Karpas-422 (cell line): ENCODE results near the gene KLHL3. TPM values are rescaled to one million over a fixed set of nuclear protein-coding genes. Genes with fewer than 3 reads are reported as not detected.
A peak's percentile ranks its signal among the peaks of the same experiment; 100 is the strongest.
"Not testable (repeated sequence)": the region's sequence is repeated elsewhere in the genome, so short reads cannot be mapped to it uniquely, and the experiment has no call there.

ENCODE experiments used
- DNase-seq: peaks from one replicate; pipeline ENCODE4 v3.0.0-alpha.2; 2015
- H2AFZ ChIP-seq: fragments of 200-600 bp; sonication (generic); 2 replicates; pipeline ENCODE4 v1.6.1; 2014; ENCODE audit warnings: antibody characterized with exemption, low read length, mixed read lengths
- H3K27ac ChIP-seq: fragments of 200-600 bp; sonication (generic); 2 replicates; pipeline ENCODE4 v1.5.1; 2014; ENCODE audit warnings: mild to moderate bottlenecking, low read length, moderate library complexity
- H3K27me3 ChIP-seq: fragments of 200-600 bp; sonication (generic); 2 replicates; pipeline ENCODE4 v1.6.1; 2014; ENCODE audit warnings: low read length, mixed read lengths
- H3K36me3 ChIP-seq: fragments of 200-600 bp; sonication (generic); 2 replicates; pipeline ENCODE4 v1.6.1; 2014; ENCODE audit warnings: low read length, mixed read lengths; ENCODE audit not compliant: insufficient read depth
- H3K4me1 ChIP-seq: fragments of 200-600 bp; sonication (generic); 2 replicates; pipeline ENCODE4 v1.6.1; 2014; ENCODE audit warnings: mild to moderate bottlenecking, low read length, mixed read lengths
- H3K4me2 ChIP-seq: fragments of 200-600 bp; sonication (generic); 2 replicates; pipeline ENCODE4 v1.6.1; 2014; ENCODE audit warnings: low read length, low read depth, mild to moderate bottlenecking; ENCODE audit not compliant: poor library complexity, severe bottlenecking
- H3K4me3 ChIP-seq: fragments of 200-600 bp; sonication (generic); 2 replicates; pipeline ENCODE4 v1.5.1; 2014; ENCODE audit warnings: mild to moderate bottlenecking, antibody characterized with exemption, low read length, mixed read lengths
- H3K79me2 ChIP-seq: fragments of 200-600 bp; sonication (generic); 2 replicates; pipeline ENCODE4 v1.6.1; 2014; ENCODE audit warnings: mild to moderate bottlenecking, low read length, mixed read lengths
- H3K9ac ChIP-seq: fragments of 200-600 bp; sonication (generic); 2 replicates; pipeline ENCODE4 v1.6.0; 2014; ENCODE audit warnings: low read length
- H3K9me2 ChIP-seq: fragments of 200-600 bp; sonication (generic), shearing (Covaris generic); replicated peaks from 2 replicates; pipeline ENCODE4 v1.6.0; 2014; ENCODE audit warnings: mild to moderate bottlenecking, low read length, moderate library complexity; ENCODE audit not compliant: insufficient read depth
- H3K9me3 ChIP-seq: fragments of 300-700, 200-600 bp; sonication (generic); 2 replicates; pipeline ENCODE4 v1.6.1; 2014; ENCODE audit warnings: low read length, mixed read lengths
- H4K20me1 ChIP-seq: fragments of 200-600 bp; sonication (generic); 2 replicates; pipeline ENCODE4 v1.6.1; 2014; ENCODE audit warnings: mild to moderate bottlenecking, antibody characterized with exemption, low read length, low read depth; ENCODE audit not compliant: insufficient read depth
- total RNA-seq: library from RNA; depleted of rRNA; stranded (reverse); fragments of >200 nt; shearing (Covaris generic); gene quantifications from 2 replicates; pipeline ENCODE4 v1.2.3, GENCODE V29; 2014; ENCODE audit warnings: low replicate concordance; rRNA removed

KLHL3 gene
- 0.36 and 0.67 TPM in 2 replicates for total RNA-seq

- Histone ChIP-seq H3K27ac (no peak within 1 kb of the TSS), H3K79me2 (no peaks in the 10 kb centered on the region), H3K4me3 (no peak within 1 kb of the TSS), H3K9ac (no peak within 1 kb of the TSS), H3K4me2 (no peak within 1 kb of the TSS), H3K4me1 (no peaks in the 10 kb centered on the region), H3K9me2 (no peaks in the 10 kb centered on the region), H3K27me3 (no peaks in the 10 kb centered on the region), H3K9me3 (no peaks in the 10 kb centered on the region), H4K20me1 (no peaks in the 10 kb centered on the region), H3K36me3 (no peaks in the 10 kb centered on the region), H2AFZ (no peak within 1 kb of the TSS)
- DNase-seq = no peak
Observed at GRCh38 chr5:137735555-137736284, at the start of gene KLHL3. Gene KLHL3, minus strand, starts transcription at chr5:137736089. Its CDS starts 443 bp downstream, at chr5:137735646.

- Histone ChIP-seq H3K9me2 (no peaks in the 10 kb centered on the region), H3K27ac (no peak overlapping the region), H4K20me1 (no peaks in the 10 kb centered on the region), H3K9ac (no peak overlapping the region), H3K27me3 (no peaks in the 10 kb centered on the region), H3K79me2 (no peaks in the 10 kb centered on the region), H3K4me1 (no peaks in the 10 kb centered on the region; the same call in 1 of the 2 replicates), H3K9me3 (no peaks in the 10 kb centered on the region), H3K4me2 (no peak overlapping the region), H3K36me3 (no peaks in the 10 kb centered on the region), H3K4me3 (no peak overlapping the region), H2AFZ (no peak overlapping the region)
- no peak for DNase-seq
Observed at GRCh38 chr5:137782984-137783536, 47.2 kb upstream of the KLHL3 start.

GRCh38 chr5:137782055-137782454 lies 46.2 kb upstream of the KLHL3 start:
- Histone ChIP-seq H3K9me3 (no peaks in the 10 kb centered on the region), H3K9me2 (no peaks in the 10 kb centered on the region), H3K4me3 (no peak overlapping the region), H3K4me1 (no peaks in the 10 kb centered on the region; the same call in 1 of the 2 replicates), H3K27ac (no peak overlapping the region), H3K9ac (no peak overlapping the region), H3K79me2 (no peaks in the 10 kb centered on the region), H3K27me3 (no peaks in the 10 kb centered on the region), H3K36me3 (no peaks in the 10 kb centered on the region), H4K20me1 (no peaks in the 10 kb centered on the region), H3K4me2 (no peak overlapping the region), H2AFZ (no peak overlapping the region)
- DNase-seq = no peak

DNA sequence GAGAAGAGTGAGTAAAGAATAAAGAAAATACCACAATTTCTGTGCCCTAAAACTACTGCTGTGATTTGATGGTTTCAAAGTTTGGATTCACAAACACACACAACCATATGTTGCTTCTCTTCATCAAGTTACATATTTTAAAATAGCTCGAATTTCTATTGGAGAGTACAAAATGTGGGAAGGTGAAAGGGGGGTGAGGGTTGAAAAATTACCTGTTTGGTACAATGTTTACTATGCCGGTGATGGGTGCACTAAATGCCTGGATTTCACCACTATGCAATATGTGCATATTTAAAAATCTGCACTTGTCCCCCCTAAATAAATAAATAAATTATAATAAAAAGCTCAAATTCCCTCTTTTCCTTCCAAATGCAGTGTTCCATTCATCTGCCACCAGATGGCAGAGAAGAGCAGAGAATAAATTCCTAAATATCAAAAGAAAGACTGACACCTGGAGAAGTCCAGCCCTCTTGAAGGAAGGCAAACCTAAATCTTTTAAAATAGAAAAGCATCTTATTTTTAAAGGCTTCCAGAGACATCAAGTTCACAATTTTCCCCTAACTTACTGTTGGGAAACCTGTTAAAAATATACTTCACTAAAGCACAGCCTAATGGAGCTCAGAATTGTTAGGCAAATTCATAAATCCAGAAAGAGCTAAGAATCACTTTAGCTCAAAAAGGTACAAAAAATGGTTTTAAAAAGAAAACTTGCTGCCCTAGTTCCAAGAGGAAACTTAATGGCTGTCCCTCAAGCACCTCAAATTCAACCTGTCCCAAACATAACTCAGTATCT lies 43.1 kb upstream of the KLHL3 start:
- no peak overlapping the region for H3K27ac ChIP-seq
- no peak overlapping the region for H2AFZ ChIP-seq
- no peaks in the 10 kb centered on the region for H3K79me2 ChIP-seq
- no peaks in the 10 kb centered on the region for H3K27me3 ChIP-seq
- H3K4me2 ChIP-seq = no peak overlapping the region
- H3K9me3 ChIP-seq = no peaks in the 10 kb centered on the region
- H3K4me1 ChIP-seq = no peaks in the 10 kb centered on the region
- no peak overlapping the region for H3K9ac ChIP-seq
- H3K4me3 ChIP-seq = no peak overlapping the region
- no peaks in the 10 kb centered on the region for H4K20me1 ChIP-seq
- H3K9me2 ChIP-seq = no peaks in the 10 kb centered on the region
- DNase-seq = peak; percentile 69
- H3K36me3 ChIP-seq = no peaks in the 10 kb centered on the region

GRCh38 chr5:137767937-137768336 lies 32.0 kb upstream of the KLHL3 start:
- H3K9ac ChIP-seq, H3K4me3 ChIP-seq, H3K4me2 ChIP-seq, H3K27me3 ChIP-seq, H4K20me1 ChIP-seq, DNase-seq, H3K9me3 ChIP-seq, H3K36me3 ChIP-seq, H2AFZ ChIP-seq, H3K4me1 ChIP-seq, H3K79me2 ChIP-seq, H3K9me2 ChIP-seq, H3K27ac ChIP-seq: not testable (repeated sequence)

DNA sequence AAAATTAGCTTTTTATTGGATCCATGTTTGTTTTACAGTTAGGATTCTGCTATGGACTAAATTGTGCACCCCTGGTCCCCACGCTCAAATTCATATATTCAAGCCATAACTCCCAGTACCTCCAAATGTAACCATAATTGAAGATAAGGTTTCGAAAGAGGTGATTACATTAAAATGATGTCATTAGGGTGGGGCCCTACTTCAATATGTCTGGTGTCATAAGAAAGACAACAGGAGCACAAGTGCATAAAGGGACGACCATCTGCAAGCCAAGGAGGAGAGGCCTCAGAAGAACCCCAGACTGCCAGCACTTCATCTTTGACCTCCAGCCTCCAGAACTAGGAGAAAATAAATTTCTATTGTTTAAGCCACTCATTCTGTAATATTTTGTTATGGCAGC lies 25.7 kb upstream of the KLHL3 start:
- Histone ChIP-seq H3K9me2 (no peaks in the 10 kb centered on the region), H3K4me1 (no peaks in the 10 kb centered on the region), H3K36me3 (no peaks in the 10 kb centered on the region), H2AFZ (no peak overlapping the region), H3K4me2 (no peak overlapping the region), H3K9ac (no peak overlapping the region), H3K4me3 (no peak overlapping the region), H3K9me3 (no peaks in the 10 kb centered on the region), H3K27ac (no peak overlapping the region), H3K79me2 (no peaks in the 10 kb centered on the region), H4K20me1 (no peaks in the 10 kb centered on the region), H3K27me3 (no peaks in the 10 kb centered on the region)
- no peak for DNase-seq

- Histone ChIP-seq H3K9ac (no peak overlapping the region), H3K4me3 (no peak overlapping the region), H3K9me3 (no peaks in the 10 kb centered on the region), H3K4me1 (no peaks in the 10 kb centered on the region), H2AFZ (no peak overlapping the region), H3K9me2 (no peaks in the 10 kb centered on the region), H3K27me3 (no peaks in the 10 kb centered on the region), H3K36me3 (no peaks in the 10 kb centered on the region), H3K79me2 (no peaks in the 10 kb centered on the region), H4K20me1 (no peaks in the 10 kb centered on the region), H3K4me2 (no peak overlapping the region), H3K27ac (no peak overlapping the region)
- DNase-seq = no peak
Observed at GRCh38 chr5:137760719-137761516, 25.0 kb upstream of the KLHL3 start.

- no peak overlapping the region for H3K27ac ChIP-seq
- H3K36me3 ChIP-seq = no peaks in the 10 kb centered on the region
- H2AFZ ChIP-seq = no peak overlapping the region
- H3K79me2 ChIP-seq = no peaks in the 10 kb centered on the region
- H4K20me1 ChIP-seq = no peaks in the 10 kb centered on the region
- no peak for DNase-seq
- H3K4me2 ChIP-seq = no peak overlapping the region
- H3K4me1 ChIP-seq = peaks cover 1% of the 10 kb centered on the region
- H3K9me3 ChIP-seq = no peaks in the 10 kb centered on the region
- H3K9ac ChIP-seq = no peak overlapping the region
- H3K9me2 ChIP-seq = no peaks in the 10 kb centered on the region
- no peaks in the 10 kb centered on the region for H3K27me3 ChIP-seq
- H3K4me3 ChIP-seq = no peak overlapping the region
Observed at GRCh38 chr5:137760294-137760693, 24.4 kb upstream of the KLHL3 start.
